Mammary epithelial cell (primary cell): ENCODE measurements around the gene EEPD1.

Experiments
- CTCF ChIP-seq, 2 donors: IDR thresholded peaks in 1 of 2; conservative IDR thresholded peaks in 1 of 2; 2 replicates each; pipeline ENCODE4 v1.5.1; 2011 to 2012; ENCODE audit warnings: inconsistent platforms in 2 of 2, low read length in 2 of 2, mild to moderate bottlenecking in 2 of 2, control low read depth in 1 of 2, low read depth in 1 of 2; ENCODE audit not compliant: insufficient read depth in 1 of 2; ENCODE audit errors: extremely low read depth in 1 of 2
- EZH2 ChIP-seq: IDR thresholded peaks from 2 replicates; pipeline ENCODE4 v1.6.1; 2012; ENCODE audit warnings: low read length, inconsistent platforms, borderline replicate concordance

DNA sequence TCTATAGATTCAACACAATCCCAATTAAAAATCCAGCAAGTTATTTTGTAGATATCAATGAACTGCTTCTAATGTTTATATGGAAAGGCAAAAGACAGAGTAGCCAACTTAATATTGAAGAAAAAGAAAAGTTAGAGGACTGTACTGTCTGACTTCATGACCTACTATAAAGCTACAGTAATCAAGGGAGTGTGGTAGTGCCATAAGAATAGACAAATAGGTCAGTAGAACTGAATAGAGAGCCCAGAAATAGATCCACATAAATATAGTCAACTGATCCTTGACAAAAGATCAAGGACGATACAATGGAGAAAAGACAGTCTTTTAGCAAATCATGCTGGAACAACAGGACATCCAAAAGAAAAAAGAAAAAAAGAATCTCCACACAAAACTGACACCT is 7.4 kb upstream of the EEPD1 start:
- TF ChIP-seq CTCF (conservative IDR thresholded peaks at IDR 0.05 in 1 of 2, IDR thresholded peaks at IDR 0.05 in 1 of 2; ENCODE audit: extremely low read depth in 1 of 2, insufficient read depth in 1 of 2, low read depth in 1 of 2, low read length in 2 of 2) (no peak), EZH2 (no peak)
